Central memory CD8-positive, alpha-beta T cell (primary cell): ENCODE data around the gene DPY19L1.
"Not testable (repeated sequence)": the region's sequence is repeated elsewhere in the genome, so short reads cannot be mapped to it uniquely, and the experiment has no call there.

ENCODE experiments used
- ATAC-seq: fragments of 150-1000 bp; cut with Tn5 transposase; replicated peaks from 2 replicates; pipeline ENCODE4 v1.10.0; 2022; ENCODE audit warnings: mild to moderate bottlenecking, moderate FRiP score, moderate number of reproducible peaks; ENCODE audit not compliant: poor library complexity, severe bottlenecking; ENCODE audit errors: extremely low read depth
- DNase-seq, 2 donors: peaks; one replicate each; pipeline ENCODE4 v3.0.0; 2021; ENCODE audit warnings: low spot score in 2 of 2
- H3K27ac Mint-ChIP-seq: one replicate; pipeline ENCODE4 v1.8.0; 2022; ENCODE audit warnings: low read depth, mild to moderate bottlenecking, moderate library complexity, mixed read lengths
- H3K27me3 Mint-ChIP-seq: one replicate; pipeline ENCODE4 v1.8.0; 2022; ENCODE audit warnings: mixed read lengths
- H3K36me3 Mint-ChIP-seq: one replicate; pipeline ENCODE4 v1.8.0; 2022; ENCODE audit warnings: mild to moderate bottlenecking, moderate library complexity, mixed read lengths; ENCODE audit not compliant: insufficient read depth
- H3K4me1 Mint-ChIP-seq: one replicate; pipeline ENCODE4 v1.8.0; 2022; ENCODE audit warnings: mixed read lengths
- H3K4me3 Mint-ChIP-seq: one replicate; pipeline ENCODE4 v1.8.0; 2022; ENCODE audit warnings: mild to moderate bottlenecking, moderate library complexity, mixed read lengths
- H3K9me3 Mint-ChIP-seq: one replicate; pipeline ENCODE4 v1.8.0; 2022; ENCODE audit warnings: mixed read lengths

Gene DPY19L1

GRCh38 chr7:35025369-35025870 lies 11.9 kb downstream of the DPY19L1 start:
- Mint-ChIP-seq H3K36me3 (no peaks in the 10 kb centered on the region), H3K9me3 (no peaks in the 10 kb centered on the region), H3K27ac (no peak overlapping the region), H3K4me3 (no peak overlapping the region), H3K27me3 (no peaks in the 10 kb centered on the region), H3K4me1 (peaks cover 20% of the 10 kb centered on the region)
- DNase-seq (no peak), ATAC-seq (no peak)

GRCh38 chr7:35024298-35024697 lies 13.0 kb downstream of the DPY19L1 start:
- no peak for ATAC-seq
- Mint-ChIP-seq H3K4me3 (no peak overlapping the region), H3K27ac (no peak overlapping the region), H3K36me3 (no peaks in the 10 kb centered on the region), H3K9me3 (no peaks in the 10 kb centered on the region), H3K4me1 (peaks cover 20% of the 10 kb centered on the region), H3K27me3 (no peaks in the 10 kb centered on the region)
- DNase-seq = no peak

GRCh38 chr7:35022725-35023124 lies 14.6 kb downstream of the DPY19L1 start:
- Mint-ChIP-seq H3K4me1 (peaks cover 23% of the 10 kb centered on the region), H3K36me3 (no peaks in the 10 kb centered on the region), H3K4me3 (no peak overlapping the region), H3K9me3 (no peaks in the 10 kb centered on the region), H3K27me3 (no peaks in the 10 kb centered on the region), H3K27ac (no peak overlapping the region)
- no peak for ATAC-seq
- no peak for DNase-seq

- DNase-seq (no peak), ATAC-seq (no peak)
- H3K9me3 Mint-ChIP-seq = no peaks in the 10 kb centered on the region
- no peak overlapping the region for H3K4me3 Mint-ChIP-seq
- peaks cover 5% of the 10 kb centered on the region for H3K36me3 Mint-ChIP-seq
- no peaks in the 10 kb centered on the region for H3K27me3 Mint-ChIP-seq
- H3K4me1 Mint-ChIP-seq = peaks cover 23% of the 10 kb centered on the region
- H3K27ac Mint-ChIP-seq = no peak overlapping the region
These were observed 15.8 kb downstream of the DPY19L1 start for GRCh38 chr7:35021445-35021844.

GRCh38 chr7:35019801-35020200 lies 17.5 kb downstream of the DPY19L1 start:
- Mint-ChIP-seq H3K9me3 (no peaks in the 10 kb centered on the region), H3K4me1 (peaks cover 23% of the 10 kb centered on the region), H3K27me3 (no peaks in the 10 kb centered on the region), H3K4me3 (no peak overlapping the region), H3K27ac (peak overlapping the region; percentile 75), H3K36me3 (peaks cover 8% of the 10 kb centered on the region)
- ATAC-seq = no peak
- no peak for DNase-seq

- no peaks in the 10 kb centered on the region for H3K9me3 Mint-ChIP-seq
- no peaks in the 10 kb centered on the region for H3K27me3 Mint-ChIP-seq
- ATAC-seq (no peak), DNase-seq (no peak)
- H3K4me1 Mint-ChIP-seq = peaks cover 18% of the 10 kb centered on the region
- H3K4me3 Mint-ChIP-seq = no peak overlapping the region
- peaks cover 8% of the 10 kb centered on the region for H3K36me3 Mint-ChIP-seq
- peak overlapping the region; percentile 75 for H3K27ac Mint-ChIP-seq
These were observed 18.0 kb downstream of the DPY19L1 start for GRCh38 chr7:35019179-35019729.

- Mint-ChIP-seq H3K4me3 (no peak overlapping the region), H3K36me3 (peaks cover 10% of the 10 kb centered on the region), H3K27ac (no peak overlapping the region), H3K4me1 (peaks cover 6% of the 10 kb centered on the region), H3K9me3 (no peaks in the 10 kb centered on the region), H3K27me3 (no peaks in the 10 kb centered on the region)
- no peak for ATAC-seq
- DNase-seq = no peak
These were observed 21.9 kb downstream of the DPY19L1 start for GRCh38 chr7:35015346-35015859.

- ATAC-seq (no peak), DNase-seq (no peak)
- Mint-ChIP-seq H3K27me3 (no peaks in the 10 kb centered on the region), H3K9me3 (no peaks in the 10 kb centered on the region), H3K36me3 (peaks cover 14% of the 10 kb centered on the region), H3K4me1 (peaks cover 5% of the 10 kb centered on the region), H3K4me3 (no peak overlapping the region), H3K27ac (no peak overlapping the region)
These were observed 25.1 kb downstream of the DPY19L1 start for GRCh38 chr7:35012160-35012559.

GRCh38 chr7:35011085-35011484 lies 26.2 kb downstream of the DPY19L1 start:
- H3K4me3 Mint-ChIP-seq = no peak overlapping the region
- no peaks in the 10 kb centered on the region for H3K27me3 Mint-ChIP-seq
- no peak for DNase-seq

GRCh38 chr7:35007768-35008167 lies 29.5 kb downstream of the DPY19L1 start:
- Mint-ChIP-seq H3K9me3 (no peaks in the 10 kb centered on the region), H3K27me3 (no peaks in the 10 kb centered on the region), H3K36me3 (peaks cover 10% of the 10 kb centered on the region), H3K27ac (no peak overlapping the region), H3K4me1 (peaks cover 5% of the 10 kb centered on the region), H3K4me3 (no peak overlapping the region)
- ATAC-seq (no peak), DNase-seq (no peak)

More at GRCh38 chr7:35011085-35011484, 26.2 kb downstream of the DPY19L1 start:
- Mint-ChIP-seq H3K4me1 (peaks cover 5% of the 10 kb centered on the region), H3K36me3 (peaks cover 9% of the 10 kb centered on the region), H3K27ac (no peak overlapping the region), H3K9me3 (no peaks in the 10 kb centered on the region)
- ATAC-seq = no peak

- Mint-ChIP-seq H3K4me3 (no peak overlapping the region), H3K27ac (no peak overlapping the region), H3K9me3 (no peaks in the 10 kb centered on the region), H3K36me3 (peaks cover 7% of the 10 kb centered on the region), H3K4me1 (peaks cover 5% of the 10 kb centered on the region), H3K27me3 (no peaks in the 10 kb centered on the region)
- ATAC-seq (no peak), DNase-seq (no peak)
These were observed 32.7 kb downstream of the DPY19L1 start for GRCh38 chr7:35004531-35005095.

GRCh38 chr7:35003679-35004303 lies 33.5 kb downstream of the DPY19L1 start:
- Mint-ChIP-seq H3K27ac (no peak overlapping the region), H3K9me3 (no peaks in the 10 kb centered on the region)
- no peak for DNase-seq

GRCh38 chr7:35003177-35003650 lies 34.1 kb downstream of the DPY19L1 start:
- not testable (repeated sequence) for ATAC-seq, DNase-seq, H3K4me3 Mint-ChIP-seq, H3K9me3 Mint-ChIP-seq, H3K4me1 Mint-ChIP-seq, H3K27me3 Mint-ChIP-seq, H3K27ac Mint-ChIP-seq, H3K36me3 Mint-ChIP-seq

More at GRCh38 chr7:35003679-35004303, 33.5 kb downstream of the DPY19L1 start:
- Mint-ChIP-seq H3K4me3 (no peak overlapping the region), H3K36me3 (peaks cover 4% of the 10 kb centered on the region), H3K27me3 (no peaks in the 10 kb centered on the region), H3K4me1 (peaks cover 3% of the 10 kb centered on the region)
- no peak for ATAC-seq
